Right atrium auricular region (tissue), 2 donors: ENCODE measurements around the gene NFYB. TPM values are rescaled to one million over a fixed set of nuclear protein-coding genes. Genes with fewer than 3 reads are reported as not detected.

Experiments used
- DNase-seq: peaks from one replicate; pipeline ENCODE4 v3.0.0-alpha.2; 2019; ENCODE audit warnings: low spot score
- H3K27ac ChIP-seq, 2 donors: fragments of 200-600 bp; sonication (generic); 1 replicate in 1 of 2; 2 replicates in 1 of 2; pipeline ENCODE4 v1.5.1; 2016 to 2019
- H3K27me3 ChIP-seq, 2 donors: fragments of 200-600 bp; sonication (generic); one replicate each; pipeline versions ENCODE4 v1.5.1 to v1.6.0; 2017 to 2019
- H3K36me3 ChIP-seq: fragments of 200-600 bp; sonication (generic); one replicate; pipeline ENCODE4 v1.5.1; 2016
- H3K4me1 ChIP-seq, 2 donors: fragments of 200-600 bp; sonication (generic); one replicate each; pipeline versions ENCODE4 v1.5.1 to v1.6.0; 2017 to 2019
- H3K4me3 ChIP-seq, 2 donors: fragments of 200-600 bp; sonication (generic); 1 replicate in 1 of 2; 2 replicates in 1 of 2; pipeline ENCODE4 v1.5.1; 2017 to 2019; ENCODE audit warnings: mild to moderate bottlenecking in 1 of 2, moderate library complexity in 1 of 2
- H3K9me3 ChIP-seq, 2 donors: fragments of 200-600 bp; sonication (generic); one replicate each; pipeline ENCODE4 v1.5.1; 2019
- CTCF ChIP-seq, 2 donors: fragments of 200-600 bp; sonication (generic); IDR thresholded peaks; one replicate each; pipeline ENCODE4 v1.5.1; 2019; ENCODE audit warnings: antibody characterized with exemption in 2 of 2
- total RNA-seq, 2 donors: library from RNA; depleted of rRNA; stranded (reverse); fragments of >200 nt; gene quantifications; one replicate each; pipeline ENCODE4 v1.1.0, GENCODE V29; 2016

Gene NFYB
- total RNA-seq, 2 donors from 2014 or later = 24.0 to 29.0 TPM

DNA sequence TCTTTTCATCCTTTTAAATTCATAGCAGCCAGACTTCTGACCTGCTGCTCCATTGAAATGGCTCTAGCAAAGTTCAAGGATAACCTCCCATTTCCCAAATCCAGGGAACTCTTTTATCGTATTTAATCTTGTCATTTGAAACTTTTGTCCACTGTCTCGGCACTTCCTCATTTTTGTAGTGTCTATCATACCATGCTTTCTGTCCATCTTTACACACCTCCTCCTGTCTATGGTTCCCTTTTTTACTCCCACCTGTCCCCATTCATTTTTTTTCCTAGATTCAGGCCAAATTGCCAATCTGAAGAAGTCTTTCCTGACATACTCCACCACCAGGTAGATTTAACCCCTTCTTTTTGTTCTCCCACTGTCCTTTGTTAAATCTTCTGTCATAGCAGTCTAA, 31.0 kb downstream of the NFYB start:
- Histone ChIP-seq H3K4me3 (no peak overlapping the region), H3K36me3 (no peaks in the 10 kb centered on the region), H3K9me3 (no peaks in the 10 kb centered on the region), H3K27me3 (no peaks in the 10 kb centered on the region), H3K4me1 (peaks cover 0 to 7% of the 10 kb centered on the region in 2 donors), H3K27ac (no peak overlapping the region)
- no peak for DNase-seq
- no peak for TF ChIP-seq CTCF (IDR thresholded peaks at IDR 0.05)

GRCh38 chr12:104105461-104105860, 32.5 kb downstream of the NFYB start:
- no peaks in the 10 kb centered on the region for H3K9me3 ChIP-seq
- no peak overlapping the region for H3K4me3 ChIP-seq
- no peaks in the 10 kb centered on the region for H3K27me3 ChIP-seq
- no peak overlapping the region for H3K27ac ChIP-seq
- no peak for TF ChIP-seq CTCF (IDR thresholded peaks at IDR 0.05)
- H3K4me1 ChIP-seq = peaks cover 0 to 7% of the 10 kb centered on the region in 2 donors
- no peak for DNase-seq
- H3K36me3 ChIP-seq = peaks cover 10% of the 10 kb centered on the region

DNA sequence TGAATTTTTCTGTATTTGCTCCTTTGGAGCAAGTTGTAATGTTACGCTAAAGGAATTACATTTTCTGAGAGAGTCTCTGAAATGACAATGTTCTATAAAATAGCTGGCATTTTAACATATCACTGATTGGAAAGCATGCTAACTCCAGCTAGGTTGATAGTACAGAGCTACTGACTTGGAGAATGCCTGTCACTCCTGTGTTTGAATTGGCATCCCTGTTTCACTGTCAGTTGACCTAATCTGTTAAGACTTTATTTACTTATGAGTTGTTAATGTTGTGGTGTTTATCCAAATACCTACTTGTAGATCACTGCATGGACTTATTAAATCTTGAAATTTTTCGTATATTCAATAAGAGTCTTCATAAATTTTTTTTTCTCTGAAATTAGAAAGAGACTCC, 40.1 kb downstream of the NFYB start:
- no peak overlapping the region for H3K27ac ChIP-seq
- TF ChIP-seq CTCF (IDR thresholded peaks at IDR 0.05) = no peak
- H3K36me3 ChIP-seq = peaks cover 68% of the 10 kb centered on the region
- no peaks in the 10 kb centered on the region for H3K4me1 ChIP-seq
- no peaks in the 10 kb centered on the region for H3K27me3 ChIP-seq
- no peak for DNase-seq
- no peaks in the 10 kb centered on the region for H3K9me3 ChIP-seq
- no peak overlapping the region for H3K4me3 ChIP-seq

DNA sequence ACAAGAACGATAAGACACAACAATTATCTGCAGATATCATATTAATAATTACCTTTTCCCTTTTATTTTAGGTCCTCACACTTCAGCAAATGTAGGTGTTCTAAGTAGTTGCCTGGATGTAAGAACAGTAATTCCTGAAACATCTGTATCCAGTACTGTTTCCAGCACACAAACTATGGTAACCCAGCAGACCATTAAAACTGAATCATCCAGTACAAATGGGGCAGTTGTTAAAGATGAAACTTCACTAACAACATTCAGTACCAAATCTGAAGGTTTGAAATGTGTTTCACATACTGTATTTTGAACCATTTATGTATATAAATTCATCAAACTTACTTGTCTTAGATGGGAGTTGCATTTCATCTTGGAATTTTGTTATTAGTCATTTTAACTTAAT, 42.7 kb downstream of the NFYB start:
- Histone ChIP-seq H3K36me3 (peaks cover 71% of the 10 kb centered on the region), H3K4me3 (no peak overlapping the region), H3K27me3 (no peaks in the 10 kb centered on the region), H3K27ac (no peak overlapping the region), H3K4me1 (no peaks in the 10 kb centered on the region), H3K9me3 (no peaks in the 10 kb centered on the region)
- TF ChIP-seq CTCF (IDR thresholded peaks at IDR 0.05) = no peak
- no peak for DNase-seq

GRCh38 chr12:104094284-104094683, 43.7 kb downstream of the NFYB start:
- H3K27me3 ChIP-seq = no peaks in the 10 kb centered on the region
- no peaks in the 10 kb centered on the region for H3K9me3 ChIP-seq
- H3K27ac ChIP-seq = no peak overlapping the region
- TF ChIP-seq CTCF (IDR thresholded peaks at IDR 0.05) = no peak
- H3K36me3 ChIP-seq = peaks cover 73% of the 10 kb centered on the region
- no peak overlapping the region for H3K4me3 ChIP-seq
- DNase-seq = no peak
- no peaks in the 10 kb centered on the region for H3K4me1 ChIP-seq

DNA sequence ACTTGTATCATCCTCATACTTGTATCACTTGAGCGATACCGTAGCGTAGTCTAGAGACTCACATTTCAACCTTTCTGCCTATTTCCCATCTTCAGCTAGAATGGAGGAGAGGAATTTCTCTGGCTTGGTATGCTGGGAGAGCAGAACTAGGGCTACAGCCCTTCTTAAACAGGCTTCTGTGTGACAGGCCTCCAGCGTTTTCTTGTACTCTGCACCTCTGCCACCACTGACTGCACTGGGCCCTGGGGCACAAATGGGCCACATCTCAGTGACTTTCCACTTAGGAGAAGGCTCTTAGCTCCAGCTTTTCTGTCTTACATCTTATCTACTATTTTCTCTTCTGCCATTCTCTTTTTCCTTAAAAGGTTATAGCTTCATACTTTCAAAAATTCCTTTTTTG, 46.9 kb downstream of the NFYB start:
- Histone ChIP-seq H3K36me3 (peaks cover 72% of the 10 kb centered on the region), H3K27ac (no peak overlapping the region), H3K27me3 (no peaks in the 10 kb centered on the region), H3K4me1 (no peaks in the 10 kb centered on the region), H3K4me3 (no peak overlapping the region), H3K9me3 (no peaks in the 10 kb centered on the region)
- no peak for DNase-seq
- no peak for TF ChIP-seq CTCF (IDR thresholded peaks at IDR 0.05)
